Measurements from ENCODE around the gene PAPLN.

DNA sequence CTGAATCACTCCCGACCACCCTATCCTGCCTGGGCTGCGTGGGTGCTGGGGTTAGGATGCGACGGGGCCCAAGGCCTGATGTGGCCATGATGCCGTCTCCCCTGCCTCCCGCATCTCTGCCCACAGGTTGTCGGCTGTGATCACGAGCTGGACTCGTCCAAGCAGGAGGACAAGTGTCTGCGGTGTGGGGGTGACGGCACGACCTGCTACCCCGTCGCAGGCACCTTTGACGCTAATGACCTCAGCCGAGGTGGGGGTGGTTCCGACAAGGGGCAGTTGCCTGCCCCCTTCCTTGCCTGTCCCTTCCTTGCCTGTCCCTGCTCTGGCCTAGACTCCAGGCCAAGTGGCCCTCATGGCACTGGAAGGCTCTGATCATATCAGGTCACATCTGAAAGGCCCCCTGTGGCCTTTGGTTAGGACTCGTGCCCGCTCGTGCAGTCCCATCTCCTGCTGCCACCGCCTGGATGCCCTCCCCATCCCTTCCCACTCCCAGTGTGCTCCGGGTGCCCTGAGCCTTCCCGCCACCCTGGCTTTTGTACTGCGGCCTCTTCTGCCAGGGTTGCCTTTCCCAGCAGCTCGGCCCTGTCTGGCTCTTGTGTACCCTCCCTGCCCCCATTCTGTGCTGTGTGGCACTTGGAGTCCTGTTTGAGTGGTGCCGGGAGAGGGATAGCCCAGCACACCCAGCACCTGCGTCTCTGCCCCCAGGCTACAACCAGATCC, 13.6 kb downstream of the PAPLN start:
- no peak for TF ChIP-seq EZH2 (IDR thresholded peaks at IDR 0.05)
- no peak for TF ChIP-seq POLR2AphosphoS5 (IDR thresholded peaks at IDR 0.05; ENCODE audit: borderline replicate concordance, low read depth, low read length)
- TF ChIP-seq FOXP2 (optimal IDR thresholded peaks at IDR 0.05; ENCODE audit: control extremely low read depth, extremely low read length, insufficient read depth): no peak

All from SK-N-MC (cell line).